ENCODE data around the gene STAT6.

STAT6 gene

DNA sequence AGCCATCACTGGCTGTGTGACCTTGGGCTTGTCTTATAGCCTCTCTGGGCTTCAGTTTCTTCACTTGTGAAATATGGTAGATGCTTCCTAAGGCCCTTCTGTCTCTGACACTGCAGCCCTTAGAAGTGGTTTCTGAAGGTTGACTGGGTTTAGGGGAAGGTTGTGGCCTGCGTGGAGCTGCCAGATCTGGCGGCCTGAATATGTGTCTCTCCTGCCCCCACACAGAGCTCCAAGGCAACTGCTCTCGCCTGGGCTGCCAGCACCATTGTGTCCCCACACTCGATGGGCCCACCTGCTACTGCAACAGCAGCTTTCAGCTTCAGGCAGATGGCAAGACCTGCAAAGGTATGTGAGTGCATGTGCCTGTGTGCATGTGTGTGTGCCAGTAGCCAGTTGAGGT, 32.3 kb upstream of the STAT6 start:
- no peak for DNase-seq

DNA sequence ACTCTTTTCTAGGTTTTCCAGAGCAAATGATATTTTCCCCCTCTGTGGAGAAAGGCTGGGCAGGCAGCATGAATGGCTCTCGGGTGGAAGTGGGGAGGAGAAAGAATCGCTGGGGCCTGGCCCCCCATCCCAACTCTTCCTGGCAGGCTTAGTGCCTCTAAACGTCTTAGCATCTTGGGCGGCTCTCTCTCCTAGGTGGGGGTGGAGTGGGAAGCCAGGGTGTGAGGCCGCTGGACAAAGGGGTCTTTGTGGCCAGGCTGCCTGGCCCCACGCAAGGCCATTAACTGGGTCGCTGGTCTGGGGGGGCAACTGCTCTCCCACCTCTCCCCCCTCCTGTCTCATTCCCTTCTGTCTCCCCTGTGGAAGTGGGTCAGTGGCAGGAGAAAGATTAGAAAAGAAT, 31.6 kb upstream of the STAT6 start:
- no peak for DNase-seq

- DNase-seq: no peak
These were observed 31.0 kb upstream of the STAT6 start for GRCh38 chr12:57142121-57142520.

DNA sequence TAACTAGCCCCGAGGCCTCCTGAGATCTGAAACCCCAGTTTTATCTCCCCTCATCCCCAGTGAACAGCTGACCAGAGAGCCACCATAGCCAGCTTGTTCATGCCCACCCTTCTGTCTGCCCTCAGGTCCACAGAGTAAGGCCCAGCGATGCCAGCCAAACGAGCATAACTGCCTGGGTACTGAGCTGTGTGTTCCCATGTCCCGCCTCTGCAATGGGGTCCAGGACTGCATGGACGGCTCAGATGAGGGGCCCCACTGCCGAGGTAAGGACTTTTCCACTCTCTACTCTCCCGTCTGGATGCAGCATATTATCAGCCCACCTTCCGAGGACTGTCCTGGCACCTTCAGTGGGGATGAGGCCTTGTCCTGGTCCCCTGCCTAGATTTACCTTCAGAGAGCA, 30.1 kb upstream of the STAT6 start:
- DNase-seq: no peak

GRCh38 chr12:57139796-57140649, 28.9 kb upstream of the STAT6 start:
- peak in 1 of 2 donors; percentile 26 for DNase-seq

DNA sequence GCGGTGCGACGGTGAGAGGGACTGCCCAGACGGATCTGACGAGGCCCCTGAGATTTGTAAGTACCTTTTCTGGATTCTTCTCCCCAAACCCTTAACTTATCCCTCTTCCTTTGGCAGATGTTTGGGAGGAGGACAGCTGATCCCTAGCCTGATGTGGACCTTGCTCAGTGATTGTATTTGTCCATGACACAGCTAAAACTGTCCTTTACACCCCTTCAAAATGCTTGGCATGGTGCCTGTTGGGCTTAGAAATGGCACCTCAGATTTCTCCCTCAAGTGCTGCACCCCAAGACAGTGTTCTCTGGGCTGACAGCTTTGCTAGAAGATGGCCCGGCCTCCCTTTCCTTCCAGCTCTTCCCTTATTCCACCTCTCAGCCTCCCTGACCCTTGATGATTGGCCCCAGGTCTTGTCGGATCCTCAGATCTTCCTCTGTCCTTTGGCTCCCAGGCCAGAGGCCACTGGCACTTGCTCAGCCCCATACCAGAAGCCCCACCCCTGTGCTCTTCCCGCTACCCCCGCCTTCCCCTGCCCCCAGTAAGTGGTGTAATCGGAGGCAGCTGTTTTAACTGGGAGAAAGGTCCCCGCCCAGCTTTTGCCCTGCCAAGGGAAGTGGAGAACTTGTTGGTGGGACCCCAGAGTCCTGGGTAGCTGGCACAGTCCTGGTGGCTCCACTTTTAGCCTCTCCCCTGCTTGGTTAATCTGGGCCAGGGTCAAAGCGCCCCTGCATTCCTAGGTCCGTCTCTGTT, 27.5 kb upstream of the STAT6 start:
- DNase-seq: peak; percentile 78 to 81

DNA sequence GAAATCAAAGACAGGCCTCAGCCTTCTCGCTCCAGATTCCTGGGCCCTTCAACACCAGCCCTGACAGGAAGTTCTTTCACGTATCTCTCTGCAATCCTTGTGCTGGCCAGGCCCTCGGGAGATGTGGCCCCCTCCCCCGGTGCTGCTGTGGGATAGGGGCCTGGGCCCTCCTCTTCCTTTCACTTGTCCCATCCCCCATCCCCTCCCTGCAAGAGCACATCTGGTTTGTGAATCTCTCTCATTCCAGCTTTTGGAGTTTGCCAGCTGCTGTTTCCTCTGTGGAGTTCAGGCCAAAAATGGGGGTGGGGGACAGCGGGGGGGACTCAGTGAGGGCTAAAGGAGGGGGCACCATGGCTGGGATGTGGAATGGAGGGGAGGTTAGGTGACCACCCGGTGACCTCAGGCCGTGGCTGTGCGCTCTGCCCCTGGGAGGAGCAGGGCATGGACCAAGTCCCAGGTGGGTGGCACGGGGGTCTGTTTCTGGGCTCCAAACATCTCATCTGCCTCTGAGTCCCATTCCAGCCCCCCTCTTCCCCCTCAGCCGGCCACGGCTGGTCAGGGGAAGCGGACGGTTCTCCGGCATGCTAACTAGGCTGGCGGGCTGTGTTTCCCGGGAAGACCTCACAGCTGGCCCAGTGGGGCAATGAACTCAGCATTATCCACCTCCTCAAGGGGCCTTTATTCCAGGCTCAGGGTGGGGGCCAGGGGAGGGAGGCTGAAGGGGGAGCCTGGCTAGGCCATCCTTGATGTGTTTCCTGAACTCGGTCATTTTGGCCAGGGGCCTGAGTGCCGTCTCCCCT, 24.6 kb upstream of the STAT6 start:
- DNase-seq: no peak

DNA sequence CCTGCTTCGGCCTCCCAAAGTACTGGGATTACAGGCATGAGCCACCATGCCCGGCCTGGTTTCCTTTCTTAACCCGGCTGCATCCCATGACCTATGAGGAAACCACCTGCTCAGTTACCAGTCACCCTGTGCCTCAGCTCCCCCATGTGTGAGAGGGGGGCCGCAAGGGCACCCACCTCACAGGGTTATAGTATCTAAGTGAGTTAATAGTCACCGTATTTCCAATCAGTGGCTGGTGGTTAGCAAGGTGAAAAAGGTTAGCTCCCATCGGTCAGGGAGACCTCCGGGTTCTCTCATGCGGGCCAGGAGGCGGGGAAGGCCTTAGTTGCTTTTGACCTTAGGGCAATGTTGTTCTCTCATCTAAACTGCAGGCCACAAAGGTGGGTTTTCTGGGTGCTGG, 23.8 kb upstream of the STAT6 start:
- no peak for DNase-seq

DNA sequence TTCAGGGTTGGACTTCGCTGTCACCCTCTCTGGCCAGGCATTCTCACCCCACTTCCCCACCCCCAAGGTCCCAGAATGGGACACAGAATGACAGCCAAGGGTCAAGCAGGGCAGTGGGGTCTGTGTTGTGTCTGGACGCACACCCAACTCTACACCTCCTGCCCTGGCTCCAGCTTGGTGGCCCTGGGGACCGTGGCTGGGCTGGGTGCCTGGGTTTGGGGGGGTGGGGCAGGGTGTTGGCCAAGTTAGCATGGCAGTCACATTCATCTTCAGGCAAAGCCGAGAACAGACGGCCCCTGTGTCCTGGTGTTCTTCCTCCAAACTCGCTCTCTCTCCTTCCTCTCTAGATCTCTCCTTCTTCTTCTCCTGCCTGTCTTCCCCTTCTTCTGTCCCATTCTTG, 22.8 kb upstream of the STAT6 start:
- DNase-seq: no peak

- no peak for DNase-seq
These were observed 21.9 kb upstream of the STAT6 start for GRCh38 chr12:57133013-57133569.

DNA sequence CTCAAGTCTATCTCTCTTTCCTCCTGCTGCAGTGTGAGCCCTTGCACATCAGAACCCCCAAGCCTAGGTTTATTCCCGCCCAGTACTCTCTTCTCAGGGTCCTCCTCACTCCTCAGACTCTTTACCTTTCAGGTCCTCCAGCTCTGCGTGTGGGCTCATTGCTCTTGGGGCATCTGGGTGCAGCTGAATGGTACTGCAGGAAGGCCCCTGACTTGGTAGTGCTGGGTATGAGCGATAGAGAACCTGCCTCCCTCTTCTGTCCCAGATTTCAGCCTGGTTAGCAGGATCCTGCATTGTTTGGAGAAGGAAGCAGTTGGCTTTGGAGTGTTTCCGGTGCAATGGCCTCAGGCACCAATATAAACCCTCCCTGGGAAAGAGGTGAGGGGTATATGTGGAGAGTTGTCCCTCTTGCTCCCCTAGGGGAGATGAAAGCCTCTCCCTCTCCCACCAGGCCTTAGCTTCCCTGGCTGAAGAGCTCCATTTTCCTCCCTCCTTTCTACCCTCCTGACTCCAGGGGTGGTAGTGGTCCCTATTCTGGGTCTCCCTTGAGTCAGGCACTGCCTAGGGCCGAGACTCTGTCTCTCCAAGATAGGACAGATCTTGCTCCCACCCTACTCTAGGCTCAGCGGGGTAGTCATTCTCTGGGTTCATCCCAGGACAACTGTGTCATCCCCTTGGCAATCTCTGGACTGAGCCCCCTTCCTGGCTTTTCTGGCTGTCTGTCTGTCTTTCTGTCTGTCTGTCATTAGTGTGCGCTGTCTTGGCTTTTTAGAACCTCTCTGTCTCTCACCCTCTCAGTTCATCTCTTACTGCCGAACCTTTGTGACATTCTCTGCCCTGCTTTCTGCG, 21.0 kb upstream of the STAT6 start:
- DNase-seq: no peak

DNA sequence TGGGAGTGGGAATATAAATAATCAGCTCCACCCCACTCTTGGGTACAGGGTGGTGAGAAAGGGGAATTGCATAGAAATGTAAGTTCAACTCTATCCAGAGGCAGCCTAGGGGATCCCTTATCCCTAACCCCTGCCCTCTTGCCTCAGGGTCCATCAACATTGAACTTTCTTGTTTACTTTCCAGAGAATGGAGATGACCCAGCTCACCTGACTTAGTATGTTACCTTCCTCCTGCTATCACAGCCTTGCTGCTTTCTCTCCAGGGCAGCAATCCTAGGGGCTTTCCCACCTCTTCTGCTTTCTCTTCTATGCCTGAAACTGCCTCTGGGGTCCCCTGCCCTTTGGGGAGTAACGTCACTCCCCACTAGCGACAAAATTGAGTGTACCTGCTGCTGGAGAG, 19.8 kb upstream of the STAT6 start:
- DNase-seq: no peak

DNA sequence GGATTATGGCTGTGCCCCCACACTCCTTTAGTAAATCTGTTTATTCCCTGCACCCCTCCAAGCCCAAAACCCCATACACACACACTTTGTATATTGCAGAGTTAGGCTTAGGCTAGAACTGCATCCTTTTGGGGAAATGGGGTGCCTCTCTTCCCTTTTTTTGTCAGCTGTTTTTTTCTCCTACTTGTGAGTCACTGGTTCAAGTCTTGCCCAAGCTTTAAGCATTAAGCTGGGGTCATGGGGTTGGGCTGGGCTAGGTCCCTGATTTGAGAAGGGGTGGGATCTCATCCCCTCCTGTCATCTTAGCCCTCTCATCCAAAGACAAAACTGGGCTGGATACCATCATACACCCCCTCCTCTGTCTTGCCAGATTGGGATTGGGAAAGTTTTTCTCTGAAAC, 18.7 kb upstream of the STAT6 start:
- DNase-seq: peak; percentile 87

DNA sequence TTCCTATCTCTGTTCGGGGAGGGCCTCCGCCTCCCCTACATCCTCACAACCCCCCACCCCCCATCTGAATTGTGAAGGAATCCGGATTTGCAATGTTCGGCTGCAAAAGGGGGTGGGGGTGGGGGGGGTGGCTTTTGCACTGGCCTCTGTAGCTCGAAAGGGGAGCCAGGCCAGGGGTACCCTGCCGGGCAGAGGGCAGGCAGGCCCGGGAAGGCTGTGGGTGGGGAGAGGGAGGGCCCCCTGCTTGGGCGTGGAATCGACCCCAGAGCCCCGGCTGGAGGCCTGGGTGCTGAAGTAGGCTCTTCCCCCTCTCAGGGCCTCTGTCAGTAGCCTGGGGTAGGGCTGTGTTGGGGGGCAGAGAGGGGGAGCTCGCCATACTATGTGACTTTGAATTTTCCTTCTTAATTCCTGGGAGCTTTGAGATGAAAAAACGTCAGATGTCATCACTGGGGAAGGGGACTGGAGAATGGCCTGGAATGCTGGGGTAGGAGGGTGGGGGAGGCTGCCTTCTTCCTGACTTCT, 18.2 kb upstream of the STAT6 start:
- DNase-seq: no peak

- DNase-seq: no peak
These were observed 17.5 kb upstream of the STAT6 start for GRCh38 chr12:57128519-57129247.

DNA sequence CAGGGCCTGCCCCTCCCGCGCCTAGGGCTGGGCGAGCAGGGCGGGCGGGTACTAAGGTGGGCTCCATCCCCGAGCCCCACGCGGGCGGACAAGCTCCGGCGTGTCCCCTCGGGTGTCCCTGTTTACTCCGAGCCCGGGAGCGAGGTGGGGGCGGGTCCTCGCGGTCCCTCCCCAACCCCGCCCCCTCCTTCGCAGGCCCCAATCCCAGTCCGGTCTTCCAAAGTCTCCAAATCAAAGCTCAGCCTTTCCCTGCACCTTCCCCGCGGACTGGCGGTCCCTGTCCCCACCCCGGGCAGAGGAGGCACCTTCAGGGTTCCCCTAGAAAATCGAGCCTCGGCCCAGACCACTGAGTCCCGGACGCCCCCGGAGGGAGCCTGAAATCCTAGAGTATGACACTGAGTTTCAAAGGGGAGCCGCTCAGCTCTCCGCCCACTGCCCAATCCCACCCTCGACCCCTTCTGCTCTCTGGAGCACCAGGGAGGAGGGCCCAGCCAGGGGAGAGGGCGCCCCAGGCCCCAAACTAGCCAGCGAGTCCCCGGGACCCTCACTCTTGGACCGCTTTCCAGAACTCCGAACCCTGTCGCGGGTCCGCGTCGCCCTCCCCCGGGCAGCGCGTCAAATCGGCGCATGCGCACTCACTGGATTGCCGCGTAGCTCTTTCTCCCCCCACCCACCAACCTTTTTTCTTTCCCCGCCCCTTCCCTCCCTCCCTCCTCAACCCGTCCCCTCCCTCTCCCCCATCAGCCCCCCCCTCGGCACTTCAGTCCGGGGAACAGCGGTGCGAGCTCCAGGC, 16.8 kb upstream of the STAT6 start, which contains the start of gene LRP1:
Gene LRP1 (plus strand): TSS at position 758 of the 793 bp plus-strand sequence. CDS start 482 bp downstream, outside the sequence.
- DNase-seq: peak; percentile 73 to 80

- DNase-seq: peak; percentile 47 to 54
These were observed 16.1 kb upstream of the STAT6 start for GRCh38 chr12:57127101-57127725.

DNA sequence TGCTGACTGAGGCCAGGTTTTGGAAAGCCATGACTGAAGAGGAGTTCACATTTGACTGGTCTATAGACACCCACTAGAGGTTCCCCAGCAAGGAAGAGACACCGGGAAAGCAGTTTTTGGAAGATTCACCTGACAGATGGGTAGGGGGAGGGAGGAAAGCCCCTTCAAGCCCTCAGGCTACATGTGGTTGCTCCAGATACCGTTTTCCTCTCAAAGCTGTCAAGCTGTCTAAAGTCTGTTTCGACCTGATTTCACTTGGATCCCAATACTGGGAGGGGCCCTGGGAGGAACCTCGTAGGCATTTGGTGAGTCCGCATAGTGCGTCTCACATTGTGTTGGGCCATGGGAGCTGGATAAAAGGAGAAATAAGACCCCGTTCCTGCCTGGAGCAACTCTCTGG, 15.4 kb upstream of the STAT6 start:
- no peak for DNase-seq

DNA sequence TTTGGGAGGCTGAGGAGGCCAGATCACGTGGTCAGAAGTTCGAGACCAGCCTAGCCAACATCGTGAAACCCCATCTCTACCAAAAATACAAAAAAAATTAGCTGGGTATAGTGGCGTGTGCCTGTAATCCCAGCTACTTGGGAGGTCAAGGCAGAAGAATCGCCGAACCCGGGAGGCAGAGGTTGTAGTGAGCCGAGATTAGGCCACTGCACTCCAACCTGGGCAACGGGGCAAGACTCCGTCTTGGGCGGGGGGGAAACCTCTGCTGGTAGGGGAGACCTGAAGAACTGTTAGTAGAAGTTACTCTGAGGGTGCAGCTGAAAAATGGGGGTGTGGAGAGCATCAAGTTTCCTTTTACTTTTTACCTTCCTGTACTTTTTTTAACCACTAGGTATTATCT, 14.9 kb upstream of the STAT6 start:
- DNase-seq: no peak
